K562 (cell line): ENCODE data around the gene PRM3. TPM values are rescaled to one million over a fixed set of nuclear protein-coding genes. Genes with fewer than 3 reads are reported as not detected.

ENCODE experiments used
- CBX1 ChIP-seq: sonication (generic); IDR thresholded peaks from 2 replicates; pipeline ENCODE4 v1.6.1; 2016; ENCODE audit warnings: antibody characterized with exemption, low read depth, mild to moderate bottlenecking
- CHCHD3 ChIP-seq: fragments of 250-450 bp; sonication (Bioruptor Pico); IDR thresholded peaks from 2 replicates; pipeline ENCODE4 v2.1.2; 2022; ENCODE audit warnings: mild to moderate bottlenecking
- CREM ChIP-seq: IDR thresholded peaks from 2 replicates; pipeline ENCODE4 v1.6.1; 2014; ENCODE audit warnings: antibody characterized with exemption, low read depth
- EHMT2 ChIP-seq: fragments of 450-650 bp; IDR thresholded peaks from 2 replicates; pipeline ENCODE4 v1.6.1; 2018; ENCODE audit warnings: antibody characterized with exemption
- FOXA3 ChIP-seq, 2 experiments: fragments of 450-650 bp in 1 of 2; sonication (generic) in 1 of 2; formaldehyde crosslinking; IDR thresholded peaks in 1 of 2; conservative IDR thresholded peaks in 1 of 2; 2 replicates each; pipeline versions ENCODE4 v1.4.0 to v1.8.0; 2020 to 2022; ENCODE audit warnings: mild to moderate bottlenecking in 2 of 2, missing genetic modification reagents in 1 of 2
- FOXK1 ChIP-seq: sonication (generic); formaldehyde crosslinking; IDR thresholded peaks from 2 replicates; pipeline ENCODE4 v1.8.0; 2022; ENCODE audit warnings: missing genetic modification reagents, mild to moderate bottlenecking, borderline replicate concordance
- JUN ChIP-seq, 2 experiments: sonication (generic) in 1 of 2; formaldehyde crosslinking in 1 of 2; IDR thresholded peaks; 2 replicates each; pipeline versions ENCODE4 v1.6.1 to v1.8.0; 2012 to 2022; ENCODE audit warnings: borderline replicate concordance in 2 of 2, mild to moderate bottlenecking in 2 of 2, improper control_type of control experiment in 1 of 2, low read depth in 1 of 2, low read length in 1 of 2, missing genetic modification reagents in 1 of 2
- L3MBTL2 ChIP-seq: fragments of 450-650 bp; IDR thresholded peaks from 2 replicates; pipeline ENCODE4 v1.6.1; 2016; ENCODE audit warnings: mild to moderate bottlenecking, moderate library complexity
- MCM2 ChIP-seq: fragments of 450-650 bp; IDR thresholded peaks from 2 replicates; pipeline ENCODE4 v1.6.1; 2017; ENCODE audit warnings: low read depth, mild to moderate bottlenecking
- NFIX ChIP-seq: fragments of 250-450 bp; sonication (Bioruptor Pico); IDR thresholded peaks from 2 replicates; pipeline ENCODE4 v1.4.0; 2020; ENCODE audit warnings: low read depth, mild to moderate bottlenecking, moderate library complexity
- SOX6 ChIP-seq: fragments of 450-650 bp; IDR thresholded peaks from 2 replicates; pipeline ENCODE4 v1.6.1; 2014; ENCODE audit warnings: mild to moderate bottlenecking
- TGIF2 ChIP-seq: sonication (generic); formaldehyde crosslinking; IDR thresholded peaks from 2 replicates; pipeline ENCODE4 v1.8.1; 2022; ENCODE audit warnings: mild to moderate bottlenecking, missing genetic modification reagents, moderate library complexity
- YY1 ChIP-seq, 3 experiments: IDR thresholded peaks; 2 replicates each; pipeline ENCODE4 v1.6.1; 2011; ENCODE audit warnings: low read length in 2 of 3, mild to moderate bottlenecking in 2 of 3, moderate library complexity in 2 of 3, borderline replicate concordance in 1 of 3, control low read depth in 1 of 3, low read depth in 1 of 3; ENCODE audit not compliant: insufficient read depth in 3 of 3, insufficient replicate concordance in 2 of 3, control insufficient read depth in 1 of 3, insufficient read length in 1 of 3; ENCODE audit errors: extremely low read depth in 1 of 3
- polyA plus RNA-seq, 8 experiments: library from polyadenylated mRNA; depleted of rRNA in 4 of 8; stranded (reverse) in 5 of 8; unstranded in 3 of 8; fragments of >200 nt; fragmentation: Nextera tagmentation in 2 of 8; fragmentation: Illumina TruSeq in 1 of 8; extraction: Ambion mirVana in 2 of 8; extraction: Trizol in 1 of 8; gene quantifications; 2 replicates each; pipeline versions ENCODE4 v1.2.1 to v1.2.3, GENCODE V29; 2011 to 2014; ENCODE audit warnings: inconsistent platforms in 1 of 8, missing spikeins in 1 of 8
- total RNA-seq, 7 experiments: library from RNA; depleted of rRNA in 6 of 7; stranded (reverse); fragments of >200 nt in 6 of 7; fragmentation: Illumina TruSeq in 2 of 7; extraction: Trizol in 2 of 7; gene quantifications; 2 replicates each; pipeline versions ENCODE4 v1.2.1 to v1.2.3, GENCODE V29; 2011 to 2021; ENCODE audit warnings: low replicate concordance in 1 of 7
- TF ChIP-seq, protein P1 (sequence below): fragments of 250-450 bp; sonication (Bioruptor Pico); IDR thresholded peaks from 2 replicates; pipeline ENCODE4 v1.8.0; 2021; ENCODE audit warnings: mild to moderate bottlenecking, moderate library complexity
- TF ChIP-seq, protein P2 (sequence below): sonication (generic); formaldehyde crosslinking; IDR thresholded peaks from 2 replicates; pipeline ENCODE4 v1.8.0; 2022; ENCODE audit warnings: mild to moderate bottlenecking, low read depth, missing genetic modification reagents
- TF ChIP-seq, protein P3 (sequence below): fragments of 450-650 bp; formaldehyde crosslinking; IDR thresholded peaks from 2 replicates; pipeline ENCODE4 v1.4.0; 2020; ENCODE audit warnings: mild to moderate bottlenecking, moderate library complexity
- TF ChIP-seq, protein P4 (sequence below): sonication (generic); formaldehyde crosslinking; IDR thresholded peaks from 2 replicates; pipeline ENCODE4 v1.8.1; 2023; ENCODE audit warnings: mild to moderate bottlenecking, missing genetic modification reagents, moderate library complexity
- TF ChIP-seq, protein P5 (sequence below): IDR thresholded peaks from 2 replicates; pipeline ENCODE4 v1.6.1; 2012; ENCODE audit warnings: low read depth, low read length, improper control_type of control experiment, borderline replicate concordance

PRM3 gene
- total and polyA plus RNA-seq, 9 of the 15 experiments (the other 6 are each of a cell fraction or from before 2014, with no cell fraction given): not detected

DNA sequence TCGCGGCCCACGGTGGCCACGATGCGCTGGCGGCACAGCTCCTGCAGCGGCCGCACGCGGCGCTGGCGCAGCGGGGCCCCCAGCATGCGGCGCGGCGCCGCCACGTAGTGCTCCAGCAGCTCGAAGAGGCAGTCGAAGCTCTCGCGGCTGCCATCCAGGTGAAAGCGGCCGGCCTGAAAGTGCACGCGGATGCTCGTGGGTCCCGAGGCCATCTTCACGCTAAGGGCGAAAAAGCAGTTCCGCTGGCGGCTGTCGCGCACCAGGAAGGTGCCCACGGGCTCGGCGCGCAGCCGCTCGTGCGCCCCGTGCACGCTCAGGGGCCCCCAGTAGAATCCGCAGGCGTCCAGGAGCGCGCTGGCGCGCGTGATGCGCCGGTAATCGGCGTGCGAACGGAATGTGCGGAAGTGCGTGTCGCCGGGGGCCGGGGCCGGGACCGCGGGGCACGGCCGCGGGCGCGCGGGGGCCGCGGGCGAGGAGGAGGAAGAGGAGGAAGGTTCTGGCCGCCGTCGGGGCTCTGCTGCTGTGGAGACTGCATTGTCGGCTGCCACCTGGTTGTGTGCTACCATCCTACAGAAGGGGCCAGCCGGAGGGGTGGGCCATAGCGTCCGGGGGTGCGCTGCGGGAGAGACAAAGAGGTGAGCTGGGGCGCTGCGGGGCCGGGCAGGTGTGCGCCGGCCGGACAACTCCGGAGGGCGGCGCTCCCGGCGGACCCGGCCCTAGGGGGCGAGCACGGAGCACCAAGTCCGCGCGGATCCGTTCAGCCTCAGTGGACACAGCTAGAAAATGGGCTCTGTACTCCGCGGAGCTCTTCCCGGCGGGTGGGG is 18.3 kb downstream of the PRM3 start (continued):
- TF ChIP-seq, protein P1, sequence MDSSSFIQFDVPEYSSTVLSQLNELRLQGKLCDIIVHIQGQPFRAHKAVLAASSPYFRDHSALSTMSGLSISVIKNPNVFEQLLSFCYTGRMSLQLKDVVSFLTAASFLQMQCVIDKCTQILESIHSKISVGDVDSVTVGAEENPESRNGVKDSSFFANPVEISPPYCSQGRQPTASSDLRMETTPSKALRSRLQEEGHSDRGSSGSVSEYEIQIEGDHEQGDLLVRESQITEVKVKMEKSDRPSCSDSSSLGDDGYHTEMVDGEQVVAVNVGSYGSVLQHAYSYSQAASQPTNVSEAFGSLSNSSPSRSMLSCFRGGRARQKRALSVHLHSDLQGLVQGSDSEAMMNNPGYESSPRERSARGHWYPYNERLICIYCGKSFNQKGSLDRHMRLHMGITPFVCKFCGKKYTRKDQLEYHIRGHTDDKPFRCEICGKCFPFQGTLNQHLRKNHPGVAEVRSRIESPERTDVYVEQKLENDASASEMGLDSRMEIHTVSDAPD (CRISPR knock-in tag): peak; percentile 66; the same call in 1 of the 2 replicates
- TF ChIP-seq CHCHD3: no peak
- TF ChIP-seq CBX1: no peak; the same call in none of the 2 replicates
- TF ChIP-seq MCM2: no peak
- TF ChIP-seq FOXK1 (CRISPR knock-in tag): no peak
- TF ChIP-seq FOXA3 (CRISPR knock-in tag; conservative IDR thresholded peaks at IDR 0.05 in 1 of 2, IDR thresholded peaks at IDR 0.05 in 1 of 2): peak in 1 of 2 experiments; percentile 97; a peak in 2 of 4 replicates
- TF ChIP-seq L3MBTL2: peak; percentile 99
- TF ChIP-seq JUN (IDR thresholded peaks at IDR 0.05; ENCODE audit: borderline replicate concordance, low read depth, low read length): peak; percentile 28; the same call in 1 of the 2 replicates
- TF ChIP-seq JUN (CRISPR knock-in tag; IDR thresholded peaks at IDR 0.05; ENCODE audit: borderline replicate concordance): peak; percentile 99
- no peak for TF ChIP-seq NFIX (CRISPR knock-in tag)
- peak in 2 of 3 experiments; percentile 42 to 48 for TF ChIP-seq YY1 (IDR thresholded peaks at IDR 0.05; ENCODE audit: borderline replicate concordance in 1 of 3, control insufficient read depth in 1 of 3, extremely low read depth in 1 of 3, insufficient read depth in 3 of 3, insufficient read length in 1 of 3, insufficient replicate concordance in 2 of 3, low read depth in 1 of 3, low read length in 2 of 3)
- TF ChIP-seq, protein P2, sequence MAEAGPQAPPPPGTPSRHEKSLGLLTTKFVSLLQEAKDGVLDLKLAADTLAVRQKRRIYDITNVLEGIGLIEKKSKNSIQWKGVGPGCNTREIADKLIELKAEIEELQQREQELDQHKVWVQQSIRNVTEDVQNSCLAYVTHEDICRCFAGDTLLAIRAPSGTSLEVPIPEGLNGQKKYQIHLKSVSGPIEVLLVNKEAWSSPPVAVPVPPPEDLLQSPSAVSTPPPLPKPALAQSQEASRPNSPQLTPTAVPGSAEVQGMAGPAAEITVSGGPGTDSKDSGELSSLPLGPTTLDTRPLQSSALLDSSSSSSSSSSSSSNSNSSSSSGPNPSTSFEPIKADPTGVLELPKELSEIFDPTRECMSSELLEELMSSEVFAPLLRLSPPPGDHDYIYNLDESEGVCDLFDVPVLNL: peak; percentile 86; the same call in 1 of the 2 replicates
- peak; percentile 56 for TF ChIP-seq CREM
- TF ChIP-seq TGIF2 (CRISPR knock-in tag): peak; percentile 99; the same call in 1 of the 2 replicates
- TF ChIP-seq, protein P3, sequence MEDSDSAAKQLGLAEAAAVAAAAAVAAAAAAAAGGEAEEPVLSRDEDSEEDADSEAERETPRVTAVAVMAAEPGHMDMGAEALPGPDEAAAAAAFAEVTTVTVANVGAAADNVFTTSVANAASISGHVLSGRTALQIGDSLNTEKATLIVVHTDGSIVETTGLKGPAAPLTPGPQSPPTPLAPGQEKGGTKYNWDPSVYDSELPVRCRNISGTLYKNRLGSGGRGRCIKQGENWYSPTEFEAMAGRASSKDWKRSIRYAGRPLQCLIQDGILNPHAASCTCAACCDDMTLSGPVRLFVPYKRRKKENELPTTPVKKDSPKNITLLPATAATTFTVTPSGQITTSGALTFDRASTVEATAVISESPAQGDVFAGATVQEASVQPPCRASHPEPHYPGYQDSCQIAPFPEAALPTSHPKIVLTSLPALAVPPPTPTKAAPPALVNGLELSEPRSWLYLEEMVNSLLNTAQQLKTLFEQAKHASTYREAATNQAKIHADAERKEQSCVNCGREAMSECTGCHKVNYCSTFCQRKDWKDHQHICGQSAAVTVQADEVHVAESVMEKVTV (CRISPR knock-in tag): no peak
- TF ChIP-seq EHMT2: no peak
- TF ChIP-seq, protein P4, sequence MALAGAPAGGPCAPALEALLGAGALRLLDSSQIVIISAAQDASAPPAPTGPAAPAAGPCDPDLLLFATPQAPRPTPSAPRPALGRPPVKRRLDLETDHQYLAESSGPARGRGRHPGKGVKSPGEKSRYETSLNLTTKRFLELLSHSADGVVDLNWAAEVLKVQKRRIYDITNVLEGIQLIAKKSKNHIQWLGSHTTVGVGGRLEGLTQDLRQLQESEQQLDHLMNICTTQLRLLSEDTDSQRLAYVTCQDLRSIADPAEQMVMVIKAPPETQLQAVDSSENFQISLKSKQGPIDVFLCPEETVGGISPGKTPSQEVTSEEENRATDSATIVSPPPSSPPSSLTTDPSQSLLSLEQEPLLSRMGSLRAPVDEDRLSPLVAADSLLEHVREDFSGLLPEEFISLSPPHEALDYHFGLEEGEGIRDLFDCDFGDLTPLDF (CRISPR knock-in tag): peak; percentile 96
- TF ChIP-seq, protein P5, sequence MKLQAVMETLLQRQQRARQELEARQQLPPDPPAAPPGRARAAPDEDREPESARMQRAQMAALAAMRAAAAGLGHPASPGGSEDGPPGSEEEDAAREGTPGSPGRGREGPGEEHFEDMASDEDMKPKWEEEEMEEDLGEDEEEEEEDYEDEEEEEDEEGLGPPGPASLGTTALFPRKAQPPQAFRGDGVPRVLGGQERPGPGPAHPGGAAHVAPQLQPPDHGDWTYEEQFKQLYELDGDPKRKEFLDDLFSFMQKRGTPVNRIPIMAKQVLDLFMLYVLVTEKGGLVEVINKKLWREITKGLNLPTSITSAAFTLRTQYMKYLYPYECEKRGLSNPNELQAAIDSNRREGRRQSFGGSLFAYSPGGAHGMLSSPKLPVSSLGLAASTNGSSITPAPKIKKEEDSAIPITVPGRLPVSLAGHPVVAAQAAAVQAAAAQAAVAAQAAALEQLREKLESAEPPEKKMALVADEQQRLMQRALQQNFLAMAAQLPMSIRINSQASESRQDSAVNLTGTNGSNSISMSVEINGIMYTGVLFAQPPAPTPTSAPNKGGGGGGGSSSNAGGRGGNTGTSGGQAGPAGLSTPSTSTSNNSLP: no peak
- TF ChIP-seq SOX6: no peak
